GM19372 (cell line): ENCODE data around the gene ZNF253.
"Not testable (repeated sequence)": the region's sequence is repeated elsewhere in the genome, so short reads cannot be mapped to it uniquely, and the experiment has no call there.

Experiments
- ATAC-seq: cut with Tn5 transposase; IDR thresholded peaks from one replicate; pipeline ENCODE4 v1.9.1; 2021; ENCODE audit warnings: mild to moderate bottlenecking, low read depth, moderate library complexity; ENCODE audit not compliant: unreplicated experiment

ZNF253 gene

GRCh38 chr19:19865750-19866610 is at the start of gene ZNF253:
Gene ZNF253, plus strand, starts transcription at chr19:19865882. Its CDS starts 115 bp downstream, at chr19:19865997.
- ATAC-seq, result peak; percentile 92

GRCh38 chr19:19816679-19817078 is 49.0 kb upstream of the ZNF253 start:
- no peak for ATAC-seq

GRCh38 chr19:19817357-19817756 is 48.3 kb upstream of the ZNF253 start:
- no peak for ATAC-seq

DNA sequence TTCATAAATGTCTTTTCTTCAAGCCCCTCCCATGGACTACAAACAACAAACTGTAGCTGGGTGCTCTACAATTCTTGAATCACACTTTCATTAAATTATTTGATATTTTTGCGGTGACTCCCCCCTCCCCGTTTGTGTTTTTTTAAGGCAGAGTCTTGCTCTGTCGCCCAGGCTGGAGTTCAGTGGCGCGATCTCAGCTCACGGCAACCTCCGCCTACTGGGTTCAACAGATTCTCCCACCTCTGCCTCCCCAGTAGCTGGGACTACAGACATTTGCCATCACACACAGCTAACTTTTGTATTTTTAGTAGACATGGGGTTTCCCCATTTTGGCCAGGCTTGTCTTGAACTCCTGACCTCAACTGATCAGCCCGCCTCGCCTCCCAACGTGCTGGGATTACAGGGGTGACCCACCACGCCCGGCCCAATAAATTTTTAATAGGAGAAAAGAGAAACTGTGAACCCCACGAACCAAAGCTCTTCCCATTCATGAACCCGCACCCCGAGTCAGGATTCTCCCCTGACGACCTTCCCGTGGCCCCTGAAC is 44.8 kb upstream of the ZNF253 start:
- ATAC-seq, result no peak

DNA sequence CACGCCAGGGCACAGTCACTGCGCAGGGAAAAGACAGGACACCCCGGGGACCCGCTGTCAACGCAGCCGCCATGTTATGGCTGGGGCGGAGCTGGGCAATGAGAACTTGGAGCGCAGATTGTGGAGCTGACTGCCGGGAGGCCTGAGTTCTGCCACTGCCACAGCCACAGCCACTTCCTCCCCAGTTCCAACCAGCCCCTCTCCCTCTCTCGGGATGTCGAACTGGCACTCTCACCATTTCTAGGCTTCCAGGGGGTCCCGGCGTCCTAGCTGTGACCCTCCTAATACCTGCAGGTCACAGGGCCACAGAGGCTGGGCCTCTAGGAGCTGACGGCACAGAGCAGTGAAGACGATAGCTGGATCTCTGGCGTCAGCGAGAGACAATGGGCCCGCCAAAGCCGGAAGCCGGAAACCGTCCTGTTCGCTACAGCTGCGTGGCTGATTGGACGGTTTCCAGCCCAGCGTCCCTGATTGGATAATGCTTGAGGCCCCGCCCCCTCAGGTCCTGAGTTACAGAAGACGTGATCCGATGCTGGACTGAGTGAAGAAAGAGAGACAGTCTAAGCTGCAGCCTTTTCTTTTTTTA is 44.2 kb upstream of the ZNF253 start, which contains the start of gene ZNF506:
ZNF506 (minus strand) TSS at position 385 of the 586 bp plus-strand sequence; CDS start at position 238, 147 bp downstream.
- peak; percentile 74 for ATAC-seq

DNA sequence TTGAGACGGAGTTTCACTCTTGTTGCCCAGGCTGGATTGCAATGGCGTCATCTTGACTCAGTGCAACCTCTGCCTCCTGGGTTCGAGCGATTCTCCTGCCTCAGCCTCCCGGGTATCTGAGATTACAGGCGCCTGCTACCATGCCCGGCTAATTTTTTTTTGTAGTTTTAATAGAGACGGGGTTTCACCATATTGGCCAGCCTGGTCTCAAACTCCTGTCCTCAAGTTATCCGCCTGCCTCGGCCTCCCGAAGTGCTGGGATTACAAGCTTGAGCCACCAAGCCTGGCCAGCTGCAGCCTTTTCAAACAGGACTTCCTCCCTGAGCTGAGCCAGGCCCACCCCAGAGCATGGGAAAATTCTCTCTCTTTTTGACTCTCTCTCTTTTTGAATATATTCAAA is 43.7 kb upstream of the ZNF253 start:
- ATAC-seq, result not testable (repeated sequence)

- ATAC-seq, result no peak
Observed at GRCh38 chr19:19823916-19824315, 41.8 kb upstream of the ZNF253 start.

DNA sequence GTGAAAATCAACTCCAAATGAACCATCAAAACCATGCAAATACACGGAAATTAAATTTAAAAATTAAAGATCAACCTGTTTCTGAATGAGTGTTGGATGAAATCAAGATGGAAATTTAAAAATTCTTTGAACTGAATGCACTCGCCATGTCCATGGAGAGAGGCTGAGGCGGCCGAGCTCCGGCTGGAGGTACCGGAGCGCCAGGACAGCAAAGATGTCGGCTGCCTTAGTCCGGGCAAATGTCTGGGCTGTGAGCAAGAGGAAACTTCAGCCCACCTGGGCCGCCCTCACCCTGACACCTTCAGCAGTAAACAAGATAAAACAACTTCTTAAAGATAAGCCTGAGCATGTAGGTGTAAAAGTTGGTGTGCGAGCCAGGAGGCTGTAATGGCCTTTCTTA is 38.8 kb upstream of the ZNF253 start:
- ATAC-seq, result no peak

- ATAC-seq, result no peak
Observed at GRCh38 chr19:19835560-19836038, 30.1 kb upstream of the ZNF253 start.

GRCh38 chr19:19847781-19848180 is 17.9 kb upstream of the ZNF253 start:
- ATAC-seq, result no peak

GRCh38 chr19:19849056-19849455 is 16.6 kb upstream of the ZNF253 start:
- no peak for ATAC-seq

GRCh38 chr19:19851740-19852139 is 13.9 kb upstream of the ZNF253 start:
- not testable (repeated sequence) for ATAC-seq

GRCh38 chr19:19858751-19859150 is 6.9 kb upstream of the ZNF253 start:
- no peak for ATAC-seq

GRCh38 chr19:19860756-19861390 is 4.8 kb upstream of the ZNF253 start:
- ATAC-seq, result no peak

DNA sequence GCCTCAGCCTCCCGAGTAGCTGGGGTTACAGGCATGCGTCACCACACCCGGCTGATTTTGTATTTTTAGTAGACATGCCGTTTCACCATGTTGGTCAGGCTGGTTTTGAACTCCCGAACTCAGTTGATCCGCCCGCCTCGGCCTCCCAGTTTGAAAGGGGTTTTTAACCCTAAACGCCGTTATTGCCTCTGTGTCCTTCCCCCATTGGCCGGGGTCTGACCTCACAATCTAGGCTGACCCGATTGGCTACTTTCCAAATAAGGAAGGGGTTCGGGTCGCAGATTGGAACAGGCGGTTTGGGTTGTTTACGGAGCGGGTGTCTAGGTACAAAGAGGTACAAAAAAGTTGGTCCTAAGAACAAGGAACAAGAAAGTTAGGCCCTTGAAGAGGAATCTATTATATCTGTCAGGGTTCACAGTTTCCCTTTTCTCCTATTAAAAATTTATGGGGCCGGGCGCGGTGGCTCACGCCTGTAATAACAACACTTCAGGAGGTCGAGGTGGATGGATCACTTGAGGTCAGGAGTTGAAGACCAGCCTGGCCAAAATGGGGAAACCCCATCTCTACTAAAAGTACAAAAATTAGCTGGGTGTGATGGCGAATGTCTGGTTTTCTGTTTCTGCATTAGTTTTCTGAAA is 1.0 kb downstream of the ZNF253 start:
- no peak for ATAC-seq

DNA sequence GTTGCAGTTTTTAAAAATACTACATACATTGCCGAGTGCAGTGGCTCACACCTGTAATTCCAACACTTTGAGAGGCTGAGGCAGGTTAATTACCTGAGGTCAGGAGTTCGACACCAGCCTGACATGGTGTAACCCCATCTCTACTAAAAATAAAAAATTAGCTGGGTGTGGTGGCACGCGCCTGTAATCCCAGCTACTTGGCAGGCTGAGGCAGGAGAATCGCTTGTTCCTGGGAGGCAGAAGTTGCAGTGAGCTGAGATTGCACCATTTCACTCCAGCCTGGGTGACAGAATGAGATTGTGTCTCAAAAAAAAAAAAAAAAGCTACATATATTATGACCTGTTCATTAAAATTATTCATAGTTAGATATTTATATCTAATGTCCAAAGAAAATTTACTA is 4.4 kb downstream of the ZNF253 start:
- ATAC-seq, result not testable (repeated sequence)

GRCh38 chr19:19871932-19872331 is 6.2 kb downstream of the ZNF253 start:
- no peak for ATAC-seq

GRCh38 chr19:19873381-19873780 is 7.7 kb downstream of the ZNF253 start:
- no peak for ATAC-seq

DNA sequence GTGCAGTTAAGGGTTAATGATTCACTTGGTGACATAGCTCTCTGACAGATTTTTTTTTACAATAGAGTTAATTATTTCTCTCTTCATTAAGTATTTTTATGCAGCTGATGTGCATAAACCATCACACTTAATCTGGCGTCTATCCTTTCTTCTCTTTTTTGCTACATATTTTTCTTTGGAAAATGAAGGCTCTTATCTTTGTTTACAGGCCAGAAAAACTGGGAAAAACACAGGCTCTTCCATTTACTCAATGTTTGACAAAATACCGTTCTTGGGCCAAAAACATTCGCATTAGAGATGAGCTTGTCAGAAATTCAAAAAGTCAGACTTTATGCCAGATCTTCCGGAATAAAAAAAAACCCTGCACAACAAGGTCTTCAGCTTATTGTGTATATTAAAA is 12.0 kb downstream of the ZNF253 start:
- ATAC-seq, result no peak

DNA sequence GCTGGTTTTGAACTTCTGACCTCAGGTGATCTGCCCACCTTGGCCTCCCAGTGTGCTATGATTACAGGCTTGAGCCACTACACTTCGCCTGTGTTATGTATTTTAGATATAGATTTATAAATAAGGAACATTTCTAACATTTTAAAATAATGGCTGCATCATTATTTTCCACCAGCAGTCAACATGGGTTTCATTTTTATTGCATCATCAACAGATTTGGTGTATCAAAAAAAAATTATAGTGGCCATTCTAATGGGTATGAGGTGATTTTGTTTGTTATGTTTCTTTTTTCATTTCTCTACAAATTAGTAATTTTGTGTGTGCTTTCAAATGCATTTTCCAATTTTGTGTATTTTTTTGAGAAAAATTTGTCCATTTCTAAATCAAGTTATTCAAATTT is 18.9 kb downstream of the ZNF253 start:
- no peak for ATAC-seq
